HEK293 (cell line): Measurements from ENCODE around the gene ZFHX3.

ENCODE experiments used
- CTCF ChIA-PET: fragments of 350-600 bp; formaldehyde crosslinking; extraction: SDS; loops from one replicate; lab custom pipeline; 2021; ENCODE audit warnings: antibody characterized with exemption; lab: Yijun Ruan, JAX
- POLR2A ChIA-PET: fragments of 300-600 bp; formaldehyde crosslinking; extraction: SDS; loops from one replicate; lab custom pipeline; 2020; ENCODE audit warnings: antibody characterized with exemption, inconsistent platforms; lab: Yijun Ruan, JAX
- H3K27ac ChIP-seq: fragments of 200-500 bp; sonication (Bioruptor generic); 2 replicates; pipeline ENCODE4 v1.5.1; 2014; ENCODE audit warnings: low read depth, low read length, control low read depth, inconsistent platforms; ENCODE audit errors: extremely low read depth
- H3K36me3 ChIP-seq, 2 experiments: fragments of 200-500 bp in 1 of 2; sonication (Bioruptor generic) in 1 of 2; 1 replicate in 1 of 2; 2 replicates in 1 of 2; pipeline ENCODE4 v1.5.1; 2014 to 2017; ENCODE audit warnings: inconsistent platforms in 2 of 2, low read length in 2 of 2; ENCODE audit not compliant: control insufficient read depth in 2 of 2, insufficient read depth in 1 of 2
- H3K4me1 ChIP-seq: fragments of 200-500 bp; sonication (Bioruptor generic); 2 replicates; pipeline ENCODE4 v1.5.1; 2014; ENCODE audit warnings: mild to moderate bottlenecking, low read length, inconsistent platforms; ENCODE audit not compliant: control insufficient read depth, insufficient read depth
- H3K4me3 ChIP-seq: 2 replicates; pipeline ENCODE4 v1.5.1; 2011; ENCODE audit warnings: low read depth, mild to moderate bottlenecking, control low read depth, low read length, moderate library complexity
- H3K9me3 ChIP-seq: fragments of 200-500 bp; sonication (Bioruptor generic); 2 replicates; pipeline ENCODE4 v1.5.1; 2014; ENCODE audit warnings: low read depth, low read length, inconsistent platforms; ENCODE audit not compliant: control insufficient read depth, insufficient read depth
- BCL11A ChIP-seq: fragments of 450-650 bp; formaldehyde crosslinking; IDR thresholded peaks from 2 replicates; pipeline ENCODE4 v1.5.1; 2016; ENCODE audit warnings: low read depth, missing biosample characterization, missing genetic modification characterization
- FEZF1 ChIP-seq: fragments of 450-650 bp; formaldehyde crosslinking; IDR thresholded peaks from 2 replicates; pipeline ENCODE4 v1.5.1; 2016; ENCODE audit warnings: missing biosample characterization, missing genetic modification characterization
- KLF1 ChIP-seq: fragments of 450-650 bp; formaldehyde crosslinking; IDR thresholded peaks from 2 replicates; pipeline ENCODE4 v1.5.1; 2016; ENCODE audit warnings: missing biosample characterization, missing genetic modification characterization
- KLF16 ChIP-seq: fragments of 450-650 bp; formaldehyde crosslinking; IDR thresholded peaks from 2 replicates; pipeline ENCODE4 v1.5.1; 2017; ENCODE audit warnings: missing biosample characterization, missing genetic modification characterization
- MYNN ChIP-seq: fragments of 450-650 bp; formaldehyde crosslinking; IDR thresholded peaks from 2 replicates; pipeline ENCODE4 v1.5.1; 2016; ENCODE audit warnings: missing biosample characterization, missing genetic modification characterization, borderline replicate concordance
- OVOL3 ChIP-seq: fragments of 450-650 bp; formaldehyde crosslinking; IDR thresholded peaks from 2 replicates; pipeline ENCODE4 v1.5.1; 2016; ENCODE audit warnings: missing biosample characterization, missing genetic modification characterization
- PATZ1 ChIP-seq: fragments of 450-650 bp; formaldehyde crosslinking; IDR thresholded peaks from 2 replicates; pipeline ENCODE4 v1.5.1; 2016; ENCODE audit warnings: missing biosample characterization, missing genetic modification characterization
- REPIN1 ChIP-seq: fragments of 450-650 bp; formaldehyde crosslinking; IDR thresholded peaks from 2 replicates; pipeline ENCODE4 v1.5.1; 2017; ENCODE audit warnings: missing biosample characterization, missing genetic modification characterization, low read depth
- ZBTB48 ChIP-seq: fragments of 450-650 bp; formaldehyde crosslinking; IDR thresholded peaks from 2 replicates; pipeline ENCODE4 v1.5.1; 2016; ENCODE audit warnings: missing biosample characterization, missing genetic modification characterization
- ZBTB7A ChIP-seq: fragments of 450-650 bp; formaldehyde crosslinking; IDR thresholded peaks from 2 replicates; pipeline ENCODE4 v1.5.1; 2016; ENCODE audit warnings: low read depth, missing biosample characterization, missing genetic modification characterization
- ZNF174 ChIP-seq: fragments of 450-650 bp; formaldehyde crosslinking; IDR thresholded peaks from 2 replicates; pipeline ENCODE4 v1.5.0; 2017; ENCODE audit warnings: missing biosample characterization, mild to moderate bottlenecking, missing genetic modification characterization
- ZNF211 ChIP-seq: fragments of 450-650 bp; formaldehyde crosslinking; IDR thresholded peaks from 2 replicates; pipeline ENCODE4 v1.5.1; 2016; ENCODE audit warnings: low read depth, missing biosample characterization, missing genetic modification characterization
- ZNF571 ChIP-seq: fragments of 450-650 bp; formaldehyde crosslinking; IDR thresholded peaks from 2 replicates; pipeline ENCODE4 v1.5.0; 2017; ENCODE audit warnings: missing biosample characterization, missing genetic modification characterization
- ZNF585B ChIP-seq: fragments of 450-650 bp; formaldehyde crosslinking; IDR thresholded peaks from 2 replicates; pipeline ENCODE4 v1.5.1; 2016; ENCODE audit warnings: missing biosample characterization, missing genetic modification characterization
- ZNF629 ChIP-seq: fragments of 450-650 bp; formaldehyde crosslinking; IDR thresholded peaks from 2 replicates; pipeline ENCODE4 v1.5.1; 2017; ENCODE audit warnings: missing biosample characterization, missing genetic modification characterization
- ZXDB ChIP-seq: fragments of 450-650 bp; formaldehyde crosslinking; IDR thresholded peaks from 2 replicates; pipeline ENCODE4 v1.5.1; 2016; ENCODE audit warnings: missing biosample characterization, missing genetic modification characterization
- TF ChIP-seq, protein P1 (sequence below): fragments of 450-650 bp; formaldehyde crosslinking; IDR thresholded peaks from 2 replicates; pipeline ENCODE4 v1.5.1; 2016; ENCODE audit warnings: missing biosample characterization, missing genetic modification characterization
- TF ChIP-seq, protein P2 (sequence below): fragments of 450-650 bp; formaldehyde crosslinking; optimal IDR thresholded peaks from 2 replicates; pipeline ENCODE3; 2016; ENCODE audit warnings: missing biosample characterization, mild to moderate bottlenecking, missing genetic modification characterization
- TF ChIP-seq, protein P3 (sequence below): fragments of 450-650 bp; formaldehyde crosslinking; IDR thresholded peaks from 2 replicates; pipeline ENCODE4 v1.5.1; 2016; ENCODE audit warnings: missing biosample characterization, missing genetic modification characterization, borderline replicate concordance

The ZFHX3 gene

DNA sequence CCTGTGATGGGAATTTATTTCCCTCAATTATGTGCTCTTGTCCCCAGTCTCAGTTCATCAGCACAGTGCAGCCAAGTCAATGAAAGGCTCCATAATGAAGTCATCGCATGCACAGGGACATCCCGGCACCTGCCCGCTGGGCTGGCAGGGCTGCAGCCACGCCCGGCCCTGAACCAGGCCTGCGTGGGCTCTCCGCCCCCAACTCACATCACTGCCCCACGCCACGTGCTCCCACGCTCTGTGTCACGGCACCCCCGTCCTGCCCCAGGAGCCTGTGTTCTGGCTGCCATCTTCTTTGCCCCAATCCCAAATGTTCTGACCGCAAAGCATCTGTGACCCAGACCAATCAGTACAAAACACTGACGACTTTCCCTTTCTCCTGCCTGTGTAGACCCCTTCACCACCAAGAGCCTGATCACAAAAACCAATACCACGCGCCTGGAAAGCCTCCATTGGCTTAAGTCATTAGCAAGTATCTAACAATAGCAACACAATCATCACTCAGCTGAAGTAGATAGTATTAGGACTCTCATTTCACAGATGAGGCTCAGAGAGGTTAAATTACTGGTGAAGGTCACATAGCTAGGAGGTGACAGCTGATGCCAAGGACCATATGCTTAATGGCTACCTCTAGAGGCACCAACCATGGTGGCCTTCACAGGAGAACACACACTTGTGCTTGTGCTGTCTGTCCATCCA, 202.5 kb downstream of the ZFHX3 start:
- no peak for TF ChIP-seq ZBTB48 (tag by site-specific recombination)
- TF ChIP-seq ZNF585B (tag by site-specific recombination) = no peak
- no peak for TF ChIP-seq BCL11A
- TF ChIP-seq REPIN1 (tag by site-specific recombination) = no peak
- no peak for TF ChIP-seq KLF16 (tag by site-specific recombination)
- no peak for TF ChIP-seq FEZF1 (tag by site-specific recombination)
- TF ChIP-seq PATZ1 = no peak
- TF ChIP-seq MYNN = no peak
- TF ChIP-seq ZXDB (tag by site-specific recombination) = no peak
- no peak for TF ChIP-seq ZNF211 (tag by site-specific recombination)
- TF ChIP-seq OVOL3 (tag by site-specific recombination) = no peak
- no peak for TF ChIP-seq ZNF174 (tag by site-specific recombination)
- TF ChIP-seq ZNF629 = no peak
- TF ChIP-seq ZBTB7A = no peak
- TF ChIP-seq, protein P1, sequence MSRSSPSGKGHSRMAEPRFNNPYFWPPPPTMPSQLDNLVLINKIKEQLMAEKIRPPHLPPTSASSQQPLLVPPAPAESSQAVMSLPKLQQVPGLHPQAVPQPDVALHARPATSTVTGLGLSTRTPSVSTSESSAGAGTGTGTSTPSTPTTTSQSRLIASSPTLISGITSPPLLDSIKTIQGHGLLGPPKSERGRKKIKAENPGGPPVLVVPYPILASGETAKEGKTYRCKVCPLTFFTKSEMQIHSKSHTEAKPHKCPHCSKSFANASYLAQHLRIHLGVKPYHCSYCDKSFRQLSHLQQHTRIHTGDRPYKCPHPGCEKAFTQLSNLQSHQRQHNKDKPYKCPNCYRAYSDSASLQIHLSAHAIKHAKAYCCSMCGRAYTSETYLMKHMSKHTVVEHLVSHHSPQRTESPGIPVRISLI (tag by site-specific recombination) = no peak
- TF ChIP-seq ZNF571 = no peak
- TF ChIP-seq, protein P2, sequence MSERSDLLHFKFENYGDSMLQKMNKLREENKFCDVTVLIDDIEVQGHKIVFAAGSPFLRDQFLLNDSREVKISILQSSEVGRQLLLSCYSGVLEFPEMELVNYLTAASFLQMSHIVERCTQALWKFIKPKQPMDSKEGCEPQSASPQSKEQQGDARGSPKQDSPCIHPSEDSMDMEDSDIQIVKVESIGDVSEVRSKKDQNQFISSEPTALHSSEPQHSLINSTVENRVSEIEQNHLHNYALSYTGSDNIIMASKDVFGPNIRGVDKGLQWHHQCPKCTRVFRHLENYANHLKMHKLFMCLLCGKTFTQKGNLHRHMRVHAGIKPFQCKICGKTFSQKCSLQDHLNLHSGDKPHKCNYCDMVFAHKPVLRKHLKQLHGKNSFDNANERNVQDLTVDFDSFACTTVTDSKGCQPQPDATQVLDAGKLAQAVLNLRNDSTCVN (tag by site-specific recombination) = no peak
- TF ChIP-seq, protein P3, sequence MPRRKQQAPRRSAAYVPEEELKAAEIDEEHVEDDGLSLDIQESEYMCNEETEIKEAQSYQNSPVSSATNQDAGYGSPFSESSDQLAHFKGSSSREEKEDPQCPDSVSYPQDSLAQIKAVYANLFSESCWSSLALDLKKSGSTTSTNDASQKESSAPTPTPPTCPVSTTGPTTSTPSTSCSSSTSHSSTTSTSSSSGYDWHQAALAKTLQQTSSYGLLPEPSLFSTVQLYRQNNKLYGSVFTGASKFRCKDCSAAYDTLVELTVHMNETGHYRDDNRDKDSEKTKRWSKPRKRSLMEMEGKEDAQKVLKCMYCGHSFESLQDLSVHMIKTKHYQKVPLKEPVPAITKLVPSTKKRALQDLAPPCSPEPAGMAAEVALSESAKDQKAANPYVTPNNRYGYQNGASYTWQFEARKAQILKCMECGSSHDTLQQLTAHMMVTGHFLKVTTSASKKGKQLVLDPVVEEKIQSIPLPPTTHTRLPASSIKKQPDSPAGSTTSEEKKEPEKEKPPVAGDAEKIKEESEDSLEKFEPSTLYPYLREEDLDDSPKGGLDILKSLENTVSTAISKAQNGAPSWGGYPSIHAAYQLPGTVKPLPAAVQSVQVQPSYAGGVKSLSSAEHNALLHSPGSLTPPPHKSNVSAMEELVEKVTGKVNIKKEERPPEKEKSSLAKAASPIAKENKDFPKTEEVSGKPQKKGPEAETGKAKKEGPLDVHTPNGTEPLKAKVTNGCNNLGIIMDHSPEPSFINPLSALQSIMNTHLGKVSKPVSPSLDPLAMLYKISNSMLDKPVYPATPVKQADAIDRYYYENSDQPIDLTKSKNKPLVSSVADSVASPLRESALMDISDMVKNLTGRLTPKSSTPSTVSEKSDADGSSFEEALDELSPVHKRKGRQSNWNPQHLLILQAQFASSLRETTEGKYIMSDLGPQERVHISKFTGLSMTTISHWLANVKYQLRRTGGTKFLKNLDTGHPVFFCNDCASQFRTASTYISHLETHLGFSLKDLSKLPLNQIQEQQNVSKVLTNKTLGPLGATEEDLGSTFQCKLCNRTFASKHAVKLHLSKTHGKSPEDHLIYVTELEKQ (tag by site-specific recombination) = no peak
- TF ChIP-seq KLF1 (tag by site-specific recombination) = no peak
- TF ChIP-seq, all 188 proteins: peak for 0
- no peak overlapping the region for H3K27ac ChIP-seq
- H3K36me3 ChIP-seq = no peaks in the 10 kb centered on the region
- POLR2A ChIA-PET = no interaction called here
- CTCF ChIA-PET = interaction anchor here (8.0 kb wide), 1 partner anchor 12 kb away, joined by 54 read pairs; no protein-coding TSS in a partner anchor
- peaks cover 4% of the 10 kb centered on the region; the same call in 1 of the 2 replicates for H3K4me1 ChIP-seq
- H3K9me3 ChIP-seq = no peaks in the 10 kb centered on the region
- no peak overlapping the region for H3K4me3 ChIP-seq
